HG03280 (cell line): Measurements from ENCODE around the gene NFATC1.

ENCODE experiments used
- ATAC-seq: cut with Tn5 transposase; IDR thresholded peaks from one replicate; pipeline ENCODE4 v1.9.1; 2021; ENCODE audit warnings: mild to moderate bottlenecking, moderate library complexity; ENCODE audit not compliant: unreplicated experiment

NFATC1 gene

DNA sequence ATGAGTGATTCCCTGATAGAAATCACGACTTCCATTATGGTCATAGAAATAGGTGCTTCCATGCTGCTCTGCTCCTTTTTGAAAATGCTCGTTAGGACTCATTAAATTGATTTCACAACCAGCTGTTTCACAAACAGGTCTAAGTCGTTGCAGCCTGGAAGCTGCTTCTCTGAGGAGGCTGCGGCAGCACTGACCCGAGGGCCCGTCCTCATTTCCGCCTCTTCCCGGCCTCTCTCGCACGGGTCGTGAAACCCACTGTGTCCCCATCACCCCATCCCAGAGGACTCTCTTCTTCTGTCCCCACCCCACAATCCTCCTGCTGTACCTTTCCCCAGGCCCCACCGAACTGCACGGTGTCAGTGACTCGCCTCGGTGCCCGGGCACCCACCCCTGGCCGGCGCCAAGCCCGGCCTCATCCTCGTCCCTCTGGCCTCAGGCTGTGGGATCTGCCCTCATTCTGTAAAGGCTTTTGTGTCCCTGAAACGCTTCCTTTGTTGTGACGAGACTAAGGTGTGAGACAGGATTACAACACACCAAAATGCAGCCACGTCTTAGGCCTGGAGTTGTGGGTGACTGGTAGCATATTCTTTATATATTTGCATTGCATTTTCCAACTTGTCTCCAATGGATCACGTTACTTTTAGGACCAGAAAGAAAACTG lies 171.2 kb downstream of the NFATC1 start:
- ATAC-seq, result no peak

DNA sequence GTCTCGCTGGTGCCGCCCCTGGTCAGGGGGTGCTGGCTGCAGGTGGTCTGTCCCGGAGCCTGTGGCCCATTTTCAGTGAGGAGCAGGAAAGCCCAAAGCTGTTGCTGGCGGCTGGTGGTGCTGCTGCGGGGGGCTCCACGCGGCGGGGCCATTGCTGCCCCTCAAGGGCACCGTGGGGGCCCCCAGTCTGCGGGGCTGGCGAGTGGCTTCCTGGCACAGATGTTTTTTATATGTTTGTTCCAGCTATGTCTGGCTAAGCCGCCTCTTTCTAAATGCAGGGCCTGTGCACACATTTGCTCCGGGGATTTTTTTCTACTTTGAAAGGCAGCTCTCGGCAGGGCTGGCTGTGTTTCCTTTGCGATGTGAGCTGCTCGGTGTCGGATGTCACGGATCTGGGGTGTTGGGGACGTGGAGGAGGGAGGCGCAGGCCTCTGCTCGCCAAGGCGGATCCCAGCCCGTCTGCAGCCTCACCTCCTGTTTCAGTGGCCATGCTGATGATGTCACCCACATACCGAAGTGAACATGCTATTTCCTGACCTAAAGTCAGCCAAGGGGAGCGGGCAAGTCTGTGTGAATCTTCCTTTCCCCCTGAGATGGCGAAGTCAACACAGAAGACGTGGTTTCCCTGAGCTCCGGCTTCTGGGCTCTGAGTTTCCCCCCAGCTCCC lies 171.9 kb downstream of the NFATC1 start:
- no peak for ATAC-seq

DNA sequence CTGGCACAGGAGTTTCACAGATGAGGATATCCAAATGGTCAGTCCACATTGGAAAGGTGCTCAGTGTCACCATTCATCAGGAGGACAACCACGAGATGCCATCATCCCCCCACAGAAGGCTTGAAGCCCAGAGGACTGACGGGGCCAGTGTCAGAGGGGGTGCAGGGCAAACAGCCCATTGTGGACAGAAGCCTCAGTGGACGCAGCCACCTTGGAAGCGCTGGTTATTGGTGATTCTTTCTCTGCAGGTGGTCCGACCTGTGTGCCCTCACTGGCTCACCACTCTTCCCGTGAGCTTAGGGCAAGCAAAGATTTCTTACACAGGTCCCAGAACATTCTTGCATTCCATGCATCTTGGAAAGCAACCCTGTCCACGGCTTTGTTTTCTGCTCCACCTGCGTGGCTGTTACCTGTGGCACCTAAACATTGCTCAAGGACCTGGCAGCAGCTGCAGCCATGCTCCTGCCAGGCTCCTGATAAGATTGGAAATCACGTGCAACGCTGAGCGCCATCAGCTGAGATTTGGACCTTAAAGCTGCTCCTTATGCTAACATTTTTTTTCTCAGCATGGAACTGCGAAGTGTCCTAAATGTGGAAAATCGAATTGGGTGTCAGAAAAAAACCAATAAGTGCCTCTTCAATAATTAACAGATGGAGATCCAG lies 172.9 kb downstream of the NFATC1 start:
- ATAC-seq, result no peak

DNA sequence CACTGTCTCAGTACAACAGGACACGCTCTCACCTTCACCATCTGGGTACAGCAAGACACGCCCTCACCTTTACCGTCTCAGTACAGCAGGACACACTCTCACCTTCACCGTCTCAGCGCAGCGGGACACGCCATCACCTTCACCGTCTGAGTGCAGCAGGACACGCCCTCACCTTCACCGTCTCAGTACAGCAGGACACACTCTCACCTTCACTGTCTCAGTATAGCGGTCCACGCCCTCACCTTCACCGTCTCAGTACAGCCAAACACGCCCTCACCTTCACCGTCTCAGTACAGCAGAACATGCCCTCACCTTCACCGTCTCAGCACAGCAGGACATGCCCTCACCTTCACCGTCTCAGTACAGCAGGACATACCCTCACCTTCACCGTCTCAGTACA lies 174.0 kb downstream of the NFATC1 start:
- no peak for ATAC-seq

DNA sequence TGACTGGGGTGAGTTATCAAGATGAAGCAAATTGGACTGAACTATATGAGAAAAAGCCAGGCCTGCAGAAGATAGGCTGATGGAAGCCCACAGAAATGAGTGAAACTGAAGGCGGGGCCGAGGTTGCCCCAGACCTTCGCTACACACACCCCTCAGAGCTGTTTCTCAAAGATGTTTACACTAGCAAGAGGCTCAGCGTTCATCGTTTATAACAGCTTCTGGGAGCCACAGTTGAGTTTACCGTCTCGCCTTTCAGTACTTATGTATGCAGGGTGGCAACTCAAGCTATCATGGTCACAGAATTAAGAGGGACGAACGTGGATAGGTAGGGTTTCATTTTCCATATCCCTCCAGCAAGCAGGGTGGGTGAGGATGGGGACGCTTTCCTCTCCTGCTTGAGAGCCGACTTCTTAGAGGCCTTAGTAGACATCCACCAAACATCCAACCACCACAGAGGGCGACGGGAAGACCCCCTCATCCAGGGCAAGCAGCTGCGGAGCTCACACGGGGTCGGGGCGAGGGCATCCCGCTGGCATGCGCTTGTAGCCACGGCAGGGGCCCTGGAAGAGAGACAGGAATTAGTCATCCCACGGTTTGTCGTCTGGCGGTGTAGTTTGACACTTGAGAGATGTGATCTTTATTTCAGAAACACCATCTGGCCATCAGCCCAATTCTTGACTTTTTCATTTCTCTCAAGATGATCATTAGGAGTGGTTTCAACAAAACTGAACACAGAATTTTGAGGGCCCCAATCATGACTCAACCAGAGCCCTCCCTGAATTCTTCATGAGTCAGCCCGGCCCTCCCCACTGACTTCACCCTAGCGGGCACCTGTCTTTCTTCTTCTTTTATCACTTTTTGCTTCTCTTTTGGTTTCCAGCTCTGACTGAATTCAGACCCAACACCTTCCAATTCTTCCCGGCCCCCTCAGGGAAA lies 174.8 kb downstream of the NFATC1 start:
- no peak for ATAC-seq

DNA sequence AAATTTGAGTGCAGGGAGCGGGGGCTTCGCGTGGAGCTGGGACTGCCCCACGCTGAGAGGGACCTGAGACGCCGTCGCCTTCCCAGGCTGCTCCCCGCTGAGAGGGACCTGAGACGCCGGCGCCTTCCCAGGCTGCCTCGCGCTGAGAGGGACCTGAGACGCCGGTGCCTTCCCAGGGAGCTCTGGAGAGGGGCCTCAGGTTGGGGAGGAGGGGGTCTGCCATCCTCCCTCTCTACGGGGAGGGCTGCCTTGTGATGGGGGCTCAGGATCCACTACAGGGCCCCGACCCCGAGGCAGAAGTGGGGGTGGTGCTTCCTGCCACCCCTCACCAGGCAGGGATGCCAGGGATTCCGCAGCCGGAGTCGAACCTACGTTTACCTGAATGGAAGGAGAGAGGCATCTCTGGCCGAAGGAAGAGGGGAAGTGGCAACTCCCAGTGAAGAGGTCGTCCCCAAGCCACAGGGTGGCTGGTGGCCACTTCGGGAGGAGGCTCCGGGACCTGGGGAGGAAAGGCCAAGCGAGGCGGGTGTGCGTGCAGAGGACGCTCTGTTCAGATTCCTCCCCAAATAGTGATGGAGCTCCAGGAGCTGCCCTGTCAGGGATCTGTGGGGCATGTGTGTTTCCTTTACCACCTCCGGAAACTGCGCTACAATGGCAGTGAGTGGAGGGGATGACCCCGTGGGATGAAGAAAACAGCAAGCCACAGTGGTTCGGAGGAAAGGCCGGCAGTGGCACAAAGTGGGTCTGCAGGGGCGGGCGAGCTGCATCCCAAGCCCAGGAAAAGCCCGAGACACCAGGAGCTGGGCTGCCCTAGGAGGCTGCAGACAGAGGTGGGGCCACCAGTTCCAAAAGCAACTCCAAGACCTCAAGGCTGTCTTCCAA lies 175.7 kb downstream of the NFATC1 start:
- ATAC-seq, result no peak

DNA sequence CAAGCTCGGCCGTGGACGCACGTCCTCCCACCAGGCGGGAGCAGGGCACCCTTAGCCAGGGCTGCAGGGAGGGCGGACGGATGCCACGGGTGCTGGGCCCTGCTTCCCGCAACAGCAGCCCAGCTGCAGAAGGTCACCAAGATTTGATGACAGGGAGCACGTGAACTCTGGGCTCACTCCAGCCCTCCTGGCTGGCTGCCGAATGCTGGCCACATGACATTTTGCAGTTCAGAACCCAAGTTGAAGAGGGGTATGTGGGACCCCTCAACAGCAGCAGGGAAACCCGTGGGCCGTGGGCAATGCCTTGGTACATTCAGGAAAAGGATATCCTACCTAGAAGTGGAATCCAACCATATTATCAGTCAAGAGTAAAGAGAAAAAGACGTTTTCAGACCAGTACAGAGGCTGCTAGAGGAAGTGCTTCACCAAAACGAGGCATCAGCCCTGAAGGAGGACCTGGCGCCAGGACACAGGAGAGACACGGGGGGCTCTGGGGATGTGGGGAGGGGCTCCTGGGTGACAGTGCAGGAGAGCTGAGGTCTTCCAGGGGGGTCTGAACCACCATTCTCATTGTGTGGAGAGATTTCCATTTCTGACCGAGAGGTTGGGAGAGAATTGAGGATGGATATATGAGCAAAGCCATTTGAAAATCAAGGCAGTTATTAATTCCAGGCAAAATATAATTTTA lies 176.5 kb downstream of the NFATC1 start:
- no peak for ATAC-seq

DNA sequence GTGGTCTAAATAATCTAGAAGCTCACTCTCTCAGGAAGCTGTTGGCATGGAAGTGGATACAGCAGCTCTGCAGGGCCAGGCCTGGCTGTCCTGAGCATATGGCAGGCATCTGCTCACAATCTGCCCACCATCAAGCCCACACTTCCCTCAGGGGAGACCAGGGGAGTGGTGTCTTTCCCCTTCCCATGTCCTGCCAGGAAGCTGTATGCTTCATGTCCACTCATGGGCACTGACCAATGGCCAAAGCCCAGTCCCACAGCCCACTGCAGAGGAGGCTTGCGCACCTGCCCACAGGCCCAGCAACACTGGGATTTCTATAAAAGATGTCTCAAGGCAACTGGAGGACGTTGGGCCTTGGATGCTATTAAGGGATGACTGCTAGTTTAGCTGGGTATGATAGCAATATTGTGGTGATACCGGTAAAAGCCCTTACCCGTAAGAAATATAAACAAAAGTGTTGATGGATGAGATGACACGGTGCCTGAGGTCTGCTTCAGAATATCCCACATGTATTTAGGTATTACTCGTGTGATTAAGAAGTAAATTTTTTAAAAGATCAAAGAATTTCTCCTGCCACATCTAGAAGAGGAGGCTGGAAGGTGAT lies 177.2 kb downstream of the NFATC1 start:
- no peak for ATAC-seq

DNA sequence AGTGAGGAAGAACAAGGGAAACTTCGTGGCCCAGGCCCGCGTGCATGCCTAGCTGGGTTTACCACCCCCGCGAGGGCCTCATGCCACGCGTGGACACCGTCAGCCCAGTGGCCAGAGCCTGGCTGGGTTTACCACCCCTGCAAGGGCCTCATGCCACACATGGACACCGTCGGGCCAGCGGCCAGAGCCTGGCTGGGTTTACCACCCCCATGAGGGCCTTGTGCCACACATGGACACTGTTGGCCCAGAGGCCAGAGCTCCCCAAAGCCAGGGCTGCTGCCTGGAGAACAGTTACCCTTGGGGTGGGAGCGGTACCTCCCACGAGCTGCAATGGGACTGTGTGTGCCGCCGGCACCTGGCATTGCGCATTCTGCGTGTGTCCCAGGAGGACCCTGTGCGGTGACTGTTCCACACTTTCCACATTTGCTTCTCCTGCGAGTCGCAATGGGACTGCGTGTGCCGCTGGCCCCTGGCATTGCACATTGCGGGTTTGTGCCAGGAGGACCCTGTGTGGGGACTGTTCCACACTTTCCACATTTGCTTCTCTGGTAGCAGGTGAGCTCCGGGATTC lies 178.3 kb downstream of the NFATC1 start:
- no peak for ATAC-seq

DNA sequence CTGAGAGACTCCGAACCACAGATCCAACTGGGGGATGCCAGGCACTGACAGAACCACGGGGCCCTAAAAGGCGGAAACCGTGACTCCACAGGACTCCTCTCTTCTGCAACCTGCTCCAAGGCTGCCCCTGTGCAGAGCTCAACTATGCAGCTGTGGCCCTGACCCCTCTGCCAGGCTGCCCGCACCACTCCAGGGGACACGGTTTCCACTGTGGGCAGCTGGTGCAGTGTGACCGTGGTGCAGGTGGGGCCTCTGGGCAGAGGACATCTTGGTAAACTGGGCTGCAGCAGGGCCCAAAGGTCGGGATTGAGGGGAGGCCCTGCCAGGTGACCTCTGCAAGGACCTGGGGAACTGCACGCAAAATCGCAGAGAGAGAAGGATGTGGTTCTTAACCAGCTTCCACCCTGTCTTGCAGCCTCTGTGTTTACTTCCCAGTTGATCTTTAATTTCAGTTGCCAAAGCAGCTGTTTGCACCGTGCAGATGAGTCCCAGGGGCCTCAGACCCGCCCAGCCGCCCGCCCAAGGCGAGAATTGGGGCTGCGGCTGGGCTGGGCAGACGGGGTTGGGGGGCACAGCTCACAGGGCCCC lies 179.3 kb downstream of the NFATC1 start:
- ATAC-seq, result no peak

DNA sequence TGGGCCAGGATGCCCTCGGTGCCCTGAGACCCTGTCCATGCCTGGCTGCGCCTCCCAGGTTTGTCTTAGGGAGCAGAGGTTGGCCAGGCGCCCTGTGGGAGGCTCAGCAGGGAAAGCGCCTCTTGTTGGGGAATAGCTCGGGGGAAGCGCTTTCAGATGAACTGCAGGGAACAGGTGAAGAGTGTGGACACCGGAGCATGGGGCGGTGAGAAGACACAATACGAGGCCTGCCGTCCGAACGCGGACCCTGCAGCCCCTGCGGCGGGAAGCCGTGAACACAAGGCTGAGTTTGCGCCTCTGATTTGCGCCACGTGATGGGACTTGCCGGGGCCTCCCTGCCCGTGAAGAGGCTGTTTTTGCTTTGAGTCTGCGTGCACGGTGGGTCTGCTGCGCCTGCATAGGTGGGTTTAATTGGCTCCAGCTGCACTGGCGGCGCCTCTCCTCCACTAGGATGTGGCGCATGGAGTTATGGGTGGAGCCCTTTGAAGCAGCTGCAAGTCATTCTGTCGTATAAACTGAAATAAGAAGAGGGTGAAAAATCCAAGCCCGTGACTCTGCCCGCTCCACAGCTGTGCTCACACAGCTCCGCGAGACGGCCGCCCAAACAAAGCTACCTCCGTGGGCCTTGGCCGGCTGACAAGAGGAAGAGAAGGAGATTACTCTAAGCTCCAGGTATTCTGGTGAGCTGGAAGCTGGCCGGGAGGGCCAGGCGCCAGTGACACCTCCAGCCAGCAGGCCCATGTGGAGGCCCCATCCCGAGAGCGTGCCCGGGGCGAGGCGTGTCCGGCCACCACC lies 180.4 kb downstream of the NFATC1 start:
- no peak for ATAC-seq

DNA sequence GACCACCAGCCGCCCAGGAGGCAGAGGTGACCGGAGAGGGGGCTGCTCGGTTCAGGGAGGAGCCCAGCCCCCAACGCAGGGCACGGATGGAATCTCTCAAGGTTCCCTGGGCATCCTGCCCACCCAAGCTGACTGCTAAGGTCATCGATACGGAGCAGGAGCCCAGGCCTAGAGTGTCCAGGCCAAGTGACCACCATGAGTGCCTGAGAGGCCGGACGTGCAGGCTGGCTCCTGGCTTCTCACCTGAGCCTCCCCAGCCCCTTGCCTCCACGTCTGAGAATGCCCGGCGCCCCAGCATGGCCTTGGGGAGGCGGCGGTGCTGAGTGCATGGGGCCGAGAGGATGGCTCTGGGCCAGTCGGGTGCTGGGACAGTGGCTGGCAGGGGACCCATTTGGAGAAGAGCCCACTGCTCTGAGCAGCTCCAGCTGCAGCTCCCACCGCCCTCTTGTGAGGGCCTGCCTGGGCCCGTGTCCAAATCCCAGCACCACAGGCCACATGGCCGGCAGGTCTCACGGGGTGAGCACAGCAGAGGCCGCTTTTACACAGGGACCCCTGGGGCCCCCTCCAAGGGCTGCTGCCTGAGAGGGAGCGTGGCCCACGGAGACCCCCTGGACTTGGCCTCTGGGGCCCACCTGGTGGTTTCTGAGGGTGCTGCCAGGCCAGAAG lies 181.1 kb downstream of the NFATC1 start:
- no peak for ATAC-seq

DNA sequence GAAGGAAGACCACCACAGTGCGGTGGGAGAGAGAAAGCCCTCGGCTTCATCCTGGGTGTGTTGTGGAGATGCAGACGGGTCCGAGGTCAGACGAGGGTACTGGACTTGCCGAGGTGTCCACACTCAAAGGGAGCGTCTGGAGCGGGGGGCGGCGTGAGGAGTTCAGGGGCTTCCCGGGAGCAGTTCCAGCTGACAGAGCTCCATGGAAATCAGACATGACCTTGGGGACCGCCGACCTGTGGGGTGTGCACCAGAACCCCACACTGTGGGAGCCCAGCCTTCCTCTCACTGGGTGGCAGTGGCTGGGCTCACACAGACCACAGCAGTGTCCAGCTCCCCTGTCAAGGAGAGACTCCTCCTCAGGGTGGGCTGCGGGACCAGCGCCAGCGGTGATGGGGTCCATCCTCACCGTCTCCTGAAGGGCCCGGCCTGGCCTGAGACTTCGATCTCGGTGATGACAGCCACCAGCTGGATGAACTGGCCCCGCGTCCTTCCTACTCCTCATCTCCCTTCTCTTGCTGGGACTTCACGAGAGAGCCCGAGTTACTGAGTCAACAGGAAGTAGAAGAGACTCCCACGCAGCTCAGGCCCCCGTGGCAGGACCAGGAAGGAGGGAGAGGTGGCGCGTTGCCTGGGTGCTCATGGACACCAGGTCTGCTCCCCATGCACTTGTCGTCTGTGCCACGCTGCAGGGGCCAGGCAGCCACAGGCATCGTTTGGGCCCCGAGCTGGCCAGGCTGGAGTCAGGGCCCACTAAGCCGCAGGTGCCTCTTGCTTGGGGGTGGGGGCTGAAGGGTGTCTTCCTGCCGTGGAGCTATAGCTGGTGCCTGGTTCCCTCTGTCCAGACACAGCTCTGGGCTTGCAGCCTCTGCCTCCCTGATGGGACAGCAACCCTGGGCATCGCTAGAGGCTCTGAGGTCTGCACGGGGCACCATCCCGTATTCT lies 182.0 kb downstream of the NFATC1 start:
- ATAC-seq, result no peak

DNA sequence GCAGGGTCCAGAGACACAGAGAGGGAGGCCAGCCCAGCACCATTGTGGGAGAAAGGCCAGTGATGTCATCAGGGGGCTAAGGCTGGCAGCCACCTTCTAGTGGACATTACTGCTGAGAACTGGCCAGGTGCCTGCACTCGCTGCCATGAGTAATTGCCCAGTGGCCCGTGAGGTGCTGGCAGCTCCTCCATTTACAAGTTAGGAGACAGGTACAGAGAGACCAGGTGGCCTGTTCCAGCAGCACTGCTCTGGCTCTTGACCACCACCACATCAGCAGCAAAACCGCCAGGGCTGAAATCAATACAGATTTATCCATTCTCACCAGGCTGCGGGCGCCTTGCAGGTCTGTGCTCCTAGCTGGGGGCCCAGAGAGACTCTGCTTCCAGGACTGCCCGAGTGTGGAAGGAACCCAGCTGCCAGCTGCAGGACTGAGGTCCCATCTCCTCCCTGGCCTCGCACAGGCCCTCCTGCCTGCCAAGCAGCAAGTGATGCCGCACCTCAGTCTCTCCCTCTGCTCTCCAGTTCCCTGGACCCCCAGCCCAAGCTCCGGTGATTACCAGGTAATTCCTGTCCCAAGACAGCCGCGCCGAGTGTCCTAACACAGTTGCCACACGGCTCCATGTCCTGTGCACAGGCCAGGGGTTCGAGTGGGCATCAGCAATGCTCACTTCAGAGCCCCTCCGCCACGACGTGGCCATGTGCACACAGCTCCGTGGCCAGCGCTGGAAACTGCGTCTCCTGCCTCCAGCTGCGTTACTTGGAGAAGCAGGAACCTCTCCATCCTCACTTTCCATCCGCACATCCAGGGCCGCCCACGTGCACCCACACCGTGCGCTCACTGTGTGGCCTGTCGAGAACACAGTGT lies 182.9 kb downstream of the NFATC1 start:
- ATAC-seq, result no peak
